Astrocyte of the cerebellum (primary cell): Measurements from ENCODE around the gene IL19.

Experiments used
- DNase-seq: peaks from one replicate; pipeline ENCODE4 v3.0.0-alpha.2; 2011; ENCODE audit warnings: low read depth
- H3K4me3 ChIP-seq: 2 replicates; pipeline ENCODE4 v1.5.1; 2011; ENCODE audit warnings: mild to moderate bottlenecking, low read depth, low read length, moderate library complexity
- in situ Hi-C: cut with HindIII; loops from 2 replicates; pipeline ENCODE4 v1.10.0; 2017; ENCODE audit warnings: low sequenced_read_pairs
- TF ChIP-seq, protein P1 (sequence below): IDR thresholded peaks from 2 replicates; pipeline ENCODE4 v1.5.1; 2012; ENCODE audit warnings: low read length, low read depth, moderate library complexity, mild to moderate bottlenecking; ENCODE audit errors: missing control alignments

IL19 gene

DNA sequence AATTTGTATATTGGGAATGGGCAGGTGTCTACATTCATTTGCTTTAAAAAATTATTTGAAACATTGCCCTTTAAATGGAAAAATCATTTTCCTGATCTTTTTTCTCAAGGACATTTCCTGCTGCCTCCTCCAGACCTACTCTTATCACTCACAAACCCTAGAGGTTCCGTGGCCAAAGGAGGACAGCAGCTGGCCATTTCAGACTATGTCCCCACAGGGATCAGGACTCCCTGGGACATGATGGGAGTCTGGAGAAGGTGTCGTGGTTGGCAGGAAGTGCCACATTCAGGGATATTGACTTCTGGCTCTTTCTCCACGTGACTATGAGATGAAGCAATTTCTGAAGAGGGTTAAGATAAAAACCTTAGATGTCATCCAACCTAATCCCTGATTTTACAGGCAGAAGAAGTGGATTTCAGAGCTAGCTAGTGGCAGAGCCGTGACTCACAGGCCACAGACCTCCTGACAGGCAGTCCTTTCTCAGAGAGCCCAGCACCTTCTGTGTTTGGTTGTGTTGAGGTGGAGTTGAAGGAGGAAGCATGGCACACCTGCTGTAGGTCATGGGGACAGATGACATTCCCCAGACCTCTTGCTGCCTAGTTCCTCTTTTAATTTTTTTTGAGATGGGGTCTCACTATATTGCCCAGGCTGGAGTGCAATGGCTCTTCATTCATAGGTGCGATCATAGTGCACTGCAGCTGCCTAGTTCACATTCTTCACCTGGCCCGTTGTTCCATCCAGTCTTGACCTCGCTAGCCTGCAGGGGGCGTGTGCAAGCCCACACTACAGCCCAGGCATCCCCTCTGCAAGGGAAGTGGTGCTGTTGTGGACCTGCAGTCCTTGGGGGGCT is 27.2 kb downstream of the IL19 start:
- H3K4me3 ChIP-seq: no peak overlapping the region
- TF ChIP-seq, protein P1, sequence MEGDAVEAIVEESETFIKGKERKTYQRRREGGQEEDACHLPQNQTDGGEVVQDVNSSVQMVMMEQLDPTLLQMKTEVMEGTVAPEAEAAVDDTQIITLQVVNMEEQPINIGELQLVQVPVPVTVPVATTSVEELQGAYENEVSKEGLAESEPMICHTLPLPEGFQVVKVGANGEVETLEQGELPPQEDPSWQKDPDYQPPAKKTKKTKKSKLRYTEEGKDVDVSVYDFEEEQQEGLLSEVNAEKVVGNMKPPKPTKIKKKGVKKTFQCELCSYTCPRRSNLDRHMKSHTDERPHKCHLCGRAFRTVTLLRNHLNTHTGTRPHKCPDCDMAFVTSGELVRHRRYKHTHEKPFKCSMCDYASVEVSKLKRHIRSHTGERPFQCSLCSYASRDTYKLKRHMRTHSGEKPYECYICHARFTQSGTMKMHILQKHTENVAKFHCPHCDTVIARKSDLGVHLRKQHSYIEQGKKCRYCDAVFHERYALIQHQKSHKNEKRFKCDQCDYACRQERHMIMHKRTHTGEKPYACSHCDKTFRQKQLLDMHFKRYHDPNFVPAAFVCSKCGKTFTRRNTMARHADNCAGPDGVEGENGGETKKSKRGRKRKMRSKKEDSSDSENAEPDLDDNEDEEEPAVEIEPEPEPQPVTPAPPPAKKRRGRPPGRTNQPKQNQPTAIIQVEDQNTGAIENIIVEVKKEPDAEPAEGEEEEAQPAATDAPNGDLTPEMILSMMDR: peak; percentile 62
- in situ Hi-C loops: no loop called here
- no peak for DNase-seq

DNA sequence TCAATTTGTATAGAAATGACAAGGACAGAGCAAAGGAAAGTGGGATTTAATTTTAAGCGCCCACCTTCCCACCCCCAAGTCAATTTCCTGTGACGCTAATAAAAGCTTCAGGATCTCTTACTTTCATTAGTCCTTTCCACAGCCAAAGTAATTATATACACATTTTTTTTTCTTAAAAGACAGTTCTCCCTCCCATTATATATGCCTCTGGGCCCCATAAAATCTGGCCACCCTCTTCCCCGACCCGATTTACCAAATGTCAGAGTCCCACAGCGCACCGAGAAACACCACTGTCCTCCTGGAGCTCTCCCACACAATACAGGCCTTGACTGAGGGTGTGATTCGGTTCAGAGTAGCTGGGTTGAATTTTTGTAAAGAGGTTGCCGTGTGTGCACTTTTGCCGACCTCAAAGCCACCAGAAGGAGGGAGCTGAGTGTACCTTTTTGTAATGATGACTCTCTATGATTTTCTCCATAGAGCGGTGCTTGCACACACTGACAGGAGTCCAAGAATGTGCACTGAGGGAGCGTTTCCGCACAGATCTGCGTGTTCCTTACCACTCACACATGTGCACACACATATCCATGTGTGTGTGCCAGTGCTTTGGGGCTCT is 27.9 kb downstream of the IL19 start:
- no peak overlapping the region for H3K4me3 ChIP-seq
- no peak for DNase-seq
- TF ChIP-seq, protein P1: no peak
- in situ Hi-C loops: no loop called here

DNA sequence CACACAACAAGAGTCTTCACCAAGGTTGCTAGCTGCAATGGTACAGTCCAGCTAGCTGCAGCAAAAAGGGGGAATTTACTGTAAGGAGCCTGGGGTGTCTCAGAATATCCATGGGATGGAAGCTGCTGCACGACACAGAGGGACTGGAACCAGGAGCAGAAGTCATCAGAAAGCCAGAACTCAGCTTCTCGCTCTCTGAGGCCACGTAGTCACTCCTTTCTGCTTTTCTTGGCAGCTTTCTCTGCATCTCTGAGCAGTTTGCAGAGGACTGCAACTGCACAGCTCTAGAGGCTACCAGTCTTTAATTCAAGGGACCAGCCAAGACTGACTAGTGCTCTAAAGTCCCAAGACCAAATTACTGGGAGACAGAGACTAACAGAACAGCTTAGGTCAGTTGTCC is 28.7 kb downstream of the IL19 start:
- no peak for DNase-seq
- TF ChIP-seq, protein P1: no peak
- in situ Hi-C loops: no loop called here
- H3K4me3 ChIP-seq: no peak overlapping the region

DNA sequence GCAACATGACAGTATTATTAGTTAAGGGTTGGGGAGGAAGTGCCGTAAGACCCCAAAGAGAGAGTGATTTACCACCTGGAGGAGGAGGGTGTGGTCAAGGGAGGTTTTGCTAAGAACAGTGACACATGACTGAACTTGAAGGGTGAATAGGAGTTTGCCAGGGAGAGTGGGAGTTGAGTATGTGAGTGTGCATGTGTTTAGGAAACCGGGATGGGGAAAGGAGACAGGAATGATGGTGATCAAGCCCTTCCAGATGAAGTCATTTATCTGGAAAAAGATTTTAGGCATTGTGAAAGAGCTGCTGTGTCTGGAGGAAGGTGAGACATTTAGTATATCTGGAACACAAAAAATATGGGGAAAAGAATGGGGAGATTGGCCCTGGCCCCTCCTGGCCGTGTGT is 29.8 kb downstream of the IL19 start:
- TF ChIP-seq, protein P1: no peak
- no peak overlapping the region for H3K4me3 ChIP-seq
- DNase-seq: no peak
- in situ Hi-C loops: no loop called here

DNA sequence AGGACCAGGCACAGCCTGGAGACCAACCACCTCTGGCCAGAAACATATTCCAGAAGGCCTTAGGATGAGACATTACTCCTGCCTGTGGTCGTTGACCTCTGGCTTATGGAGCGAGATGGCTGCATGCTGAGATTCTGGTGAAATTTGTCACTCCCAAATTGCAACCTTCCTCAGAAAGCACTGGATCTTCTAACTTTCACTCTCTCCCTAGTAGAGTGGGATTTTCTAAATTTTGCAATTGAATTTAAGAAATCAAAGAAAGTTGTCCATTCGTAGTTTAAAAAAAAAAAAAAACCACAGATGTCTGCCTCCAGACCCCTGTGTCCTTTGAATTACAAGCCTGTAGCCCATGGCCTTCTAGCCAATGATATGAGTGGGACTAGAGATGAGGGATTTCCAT is 30.3 kb downstream of the IL19 start:
- TF ChIP-seq, protein P1: no peak
- in situ Hi-C loops: no loop called here
- H3K4me3 ChIP-seq: no peak overlapping the region
- no peak for DNase-seq

DNA sequence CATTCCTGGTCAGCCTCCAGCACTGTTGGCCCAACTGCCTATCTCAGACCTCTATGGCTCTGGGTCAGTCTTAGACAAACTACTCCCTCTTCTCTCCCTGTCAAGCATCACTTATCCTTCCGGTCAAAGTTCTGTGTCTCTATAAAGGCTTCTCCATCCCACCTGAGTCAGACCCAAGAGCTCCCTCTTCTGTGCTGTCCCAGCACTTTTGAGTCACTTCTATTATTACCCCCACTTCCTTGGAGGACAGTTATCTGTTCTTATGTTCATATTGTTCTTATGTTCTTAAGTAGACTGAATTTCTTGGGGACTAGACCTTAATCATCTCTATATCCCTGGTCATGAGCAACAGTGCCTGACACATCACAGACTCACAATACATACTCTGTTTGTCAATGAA is 30.9 kb downstream of the IL19 start:
- TF ChIP-seq, protein P1: no peak
- in situ Hi-C loops: no loop called here
- no peak overlapping the region for H3K4me3 ChIP-seq
- no peak for DNase-seq
